Keratinocyte (primary cell): ENCODE results near the gene C11orf68. TPM values are rescaled to one million over a fixed set of nuclear protein-coding genes. Genes with fewer than 3 reads are reported as not detected.
A peak's percentile ranks its signal among the peaks of the same experiment; 100 is the strongest.

Experiments
- DNase-seq: peaks from one replicate; pipeline ENCODE4 v3.0.0-alpha.2; 2011; ENCODE audit warnings: low read depth, missing footprints, low spot score
- FAIRE-seq: peaks from 2 replicates; lab custom pipeline; 2011; peaks lifted over from hg19 to GRCh38; lab: Jason Lieb, UNC
- H2AFZ ChIP-seq: 2 replicates; pipeline ENCODE4 v1.6.0; 2012; ENCODE audit warnings: low read length, control low read depth, inconsistent platforms; ENCODE audit not compliant: control insufficient read depth
- H3K27ac ChIP-seq: 2 replicates; pipeline ENCODE4 v1.5.1; 2011; ENCODE audit warnings: low read length; ENCODE audit not compliant: control insufficient read depth, insufficient read depth
- H3K27me3 ChIP-seq: 3 replicates; pipeline ENCODE4 v1.6.0; 2011; ENCODE audit warnings: low read length; ENCODE audit not compliant: control insufficient read depth, insufficient read depth; ENCODE audit errors: extremely low read depth
- H3K36me3 ChIP-seq, 2 experiments: 2 replicates in 1 of 2; 3 replicates in 1 of 2; pipeline ENCODE4 v1.5.1; 2011; ENCODE audit warnings: low read length in 2 of 2, mild to moderate bottlenecking in 1 of 2; ENCODE audit not compliant: control insufficient read depth in 2 of 2, insufficient read depth in 2 of 2; ENCODE audit errors: extremely low read depth in 1 of 2
- H3K4me1 ChIP-seq: 3 replicates; pipeline ENCODE4 v1.5.1; 2011; ENCODE audit warnings: low read length; ENCODE audit not compliant: control insufficient read depth, insufficient read depth; ENCODE audit errors: extremely low read depth
- H3K4me2 ChIP-seq: 3 replicates; pipeline ENCODE4 v1.6.0; 2011; ENCODE audit warnings: low read depth, low read length; ENCODE audit not compliant: control insufficient read depth, insufficient read depth; ENCODE audit errors: extremely low read depth
- H3K4me3 ChIP-seq, 3 experiments: fragments of 200-600 bp in 1 of 3; sonication (generic) in 1 of 3; 2 replicates in 2 of 3; 3 replicates in 1 of 3; pipeline ENCODE4 v1.5.1; 2011 to 2016; ENCODE audit warnings: low read length in 3 of 3, mild to moderate bottlenecking in 3 of 3, control low read depth in 2 of 3, inconsistent platforms in 1 of 3, low read depth in 1 of 3, mixed read lengths in 1 of 3, mixed run types in 1 of 3, moderate library complexity in 1 of 3; ENCODE audit not compliant: control insufficient read depth in 2 of 3, insufficient read depth in 2 of 3; ENCODE audit errors: extremely low read depth in 1 of 3
- H3K79me2 ChIP-seq: 2 replicates; pipeline ENCODE4 v1.6.0; 2012; ENCODE audit warnings: low read length; ENCODE audit not compliant: control insufficient read depth, insufficient read depth
- H3K9ac ChIP-seq: 3 replicates; pipeline ENCODE4 v1.6.0; 2011; ENCODE audit warnings: low read length; ENCODE audit not compliant: control insufficient read depth, insufficient read depth; ENCODE audit errors: extremely low read depth
- H3K9me1 ChIP-seq: 3 replicates; pipeline ENCODE4 v1.6.0; 2011; ENCODE audit warnings: low read length; ENCODE audit not compliant: control insufficient read depth, insufficient read depth; ENCODE audit errors: extremely low read depth
- H3K9me3 ChIP-seq: 2 replicates; pipeline ENCODE4 v1.5.1; 2012; ENCODE audit warnings: low read depth, low read length; ENCODE audit not compliant: control insufficient read depth
- H4K20me1 ChIP-seq: 3 replicates; pipeline ENCODE4 v1.6.0; 2011; ENCODE audit warnings: low read length; ENCODE audit not compliant: control insufficient read depth, insufficient read depth; ENCODE audit errors: extremely low read depth
- EZH2 ChIP-seq: IDR thresholded peaks from one replicate; pipeline ENCODE4 v1.6.1; 2012; ENCODE audit warnings: inconsistent platforms, mild to moderate bottlenecking, low read length, moderate library complexity
- dilution Hi-C: fragments of 300-500 bp; cut with MboI; formaldehyde crosslinking; loops from one replicate; pipeline ENCODE4 v1.7.0; 2020; ENCODE audit warnings: low sequenced_read_pairs; ENCODE audit not compliant: extremely low pct_ligation_motif_present
- polyA plus RNA-seq, 5 experiments: library from polyadenylated mRNA; depleted of rRNA in 3 of 5; stranded (reverse) in 3 of 5; stranded (forward) in 1 of 5; unstranded in 1 of 5; fragments of >200 nt; gene quantifications; 1 replicate in 1 of 5; 2 replicates in 3 of 5; 3 replicates in 1 of 5; pipeline versions ENCODE4 v1.2.1 to v1.2.3, GENCODE V29; 2011 to 2012; ENCODE audit warnings: missing spikeins in 2 of 5, low read depth in 1 of 5, low replicate concordance in 1 of 5
- TF ChIP-seq, protein P1 (sequence below), 3 experiments: IDR thresholded peaks in 1 of 3; conservative IDR thresholded peaks in 1 of 3; optimal IDR thresholded peaks in 1 of 3; 2 replicates in 2 of 3; 3 replicates in 1 of 3; pipeline versions ENCODE3 to v1.5.1; 2011; ENCODE audit warnings: low read length in 3 of 3, mild to moderate bottlenecking in 3 of 3, moderate library complexity in 2 of 3, control low read depth in 1 of 3, inconsistent platforms in 1 of 3; ENCODE audit not compliant: insufficient read depth in 2 of 3; ENCODE audit errors: extremely low read depth in 1 of 3

Gene C11orf68
- polyA plus RNA-seq, 1 donor (not counting 4 experiments of a cell fraction or from before 2014, with no cell fraction given) = 18.4 TPM

DNA sequence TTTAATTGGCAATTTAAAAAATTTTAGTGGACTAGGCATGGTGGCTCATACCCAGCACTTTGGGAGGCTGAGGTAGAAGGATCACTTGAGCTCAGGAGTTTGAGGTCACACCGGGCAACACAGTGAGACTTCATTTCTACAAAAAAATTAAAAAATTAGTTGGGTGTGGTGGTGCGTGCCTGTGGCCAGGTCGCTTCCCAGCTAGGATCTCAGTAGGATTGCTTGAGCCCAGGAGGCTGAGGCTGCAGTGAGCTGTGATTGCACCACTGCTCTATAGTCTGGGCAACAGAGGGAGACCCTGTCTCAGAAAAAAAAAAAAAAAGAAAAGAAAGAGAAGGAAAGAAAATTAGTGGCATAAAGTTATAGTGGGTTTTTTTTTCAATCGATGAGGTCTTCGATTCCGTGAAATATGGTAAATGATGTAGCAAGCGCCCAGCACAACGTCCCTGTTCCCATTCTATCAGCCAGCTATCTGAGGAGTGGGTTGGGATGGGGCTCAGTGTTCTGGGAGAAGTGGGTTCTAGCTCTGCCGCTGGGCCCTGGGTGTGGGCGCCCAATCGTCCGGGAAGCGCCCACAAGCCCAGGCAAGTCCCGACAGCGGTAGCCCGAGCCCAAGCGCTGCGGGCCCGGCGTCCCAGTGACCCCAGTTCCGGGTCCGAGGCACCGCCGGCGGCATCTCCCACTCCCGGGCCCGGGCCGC lies 20.1 kb downstream of the C11orf68 start:
- dilution Hi-C loops = no loop called here
- DNase-seq = no peak
- FAIRE-seq = no peak
- H3K79me2 ChIP-seq = peaks cover 67% of the 10 kb centered on the region
- H4K20me1 ChIP-seq = peaks cover 33% of the 10 kb centered on the region
- H3K9me1 ChIP-seq = peaks cover 2% of the 10 kb centered on the region
- H2AFZ ChIP-seq = no peak overlapping the region
- peaks cover 71% of the 10 kb centered on the region for H3K4me1 ChIP-seq
- peak overlapping the region; percentile 100 for H3K4me2 ChIP-seq
- peak overlapping the region; percentile 99 for H3K9ac ChIP-seq
- H3K4me3 ChIP-seq = peak overlapping the region; percentile 94 to 99 (median 97)
- no peaks in the 10 kb centered on the region for H3K9me3 ChIP-seq
- H3K27ac ChIP-seq = peak overlapping the region; percentile 98
- H3K27me3 ChIP-seq = no peaks in the 10 kb centered on the region
- H3K36me3 ChIP-seq = peaks cover 21 to 39% of the 10 kb centered on the region in 2 experiments
- TF ChIP-seq EZH2 = no peak
- TF ChIP-seq, protein P1, sequence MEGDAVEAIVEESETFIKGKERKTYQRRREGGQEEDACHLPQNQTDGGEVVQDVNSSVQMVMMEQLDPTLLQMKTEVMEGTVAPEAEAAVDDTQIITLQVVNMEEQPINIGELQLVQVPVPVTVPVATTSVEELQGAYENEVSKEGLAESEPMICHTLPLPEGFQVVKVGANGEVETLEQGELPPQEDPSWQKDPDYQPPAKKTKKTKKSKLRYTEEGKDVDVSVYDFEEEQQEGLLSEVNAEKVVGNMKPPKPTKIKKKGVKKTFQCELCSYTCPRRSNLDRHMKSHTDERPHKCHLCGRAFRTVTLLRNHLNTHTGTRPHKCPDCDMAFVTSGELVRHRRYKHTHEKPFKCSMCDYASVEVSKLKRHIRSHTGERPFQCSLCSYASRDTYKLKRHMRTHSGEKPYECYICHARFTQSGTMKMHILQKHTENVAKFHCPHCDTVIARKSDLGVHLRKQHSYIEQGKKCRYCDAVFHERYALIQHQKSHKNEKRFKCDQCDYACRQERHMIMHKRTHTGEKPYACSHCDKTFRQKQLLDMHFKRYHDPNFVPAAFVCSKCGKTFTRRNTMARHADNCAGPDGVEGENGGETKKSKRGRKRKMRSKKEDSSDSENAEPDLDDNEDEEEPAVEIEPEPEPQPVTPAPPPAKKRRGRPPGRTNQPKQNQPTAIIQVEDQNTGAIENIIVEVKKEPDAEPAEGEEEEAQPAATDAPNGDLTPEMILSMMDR (optimal IDR thresholded peaks at IDR 0.05 in 1 of 3, IDR thresholded peaks at IDR 0.05 in 1 of 3, conservative IDR thresholded peaks at IDR 0.05 in 1 of 3; ENCODE audit: extremely low read depth in 1 of 3, insufficient read depth in 2 of 3, low read length in 3 of 3) = no peak

DNA sequence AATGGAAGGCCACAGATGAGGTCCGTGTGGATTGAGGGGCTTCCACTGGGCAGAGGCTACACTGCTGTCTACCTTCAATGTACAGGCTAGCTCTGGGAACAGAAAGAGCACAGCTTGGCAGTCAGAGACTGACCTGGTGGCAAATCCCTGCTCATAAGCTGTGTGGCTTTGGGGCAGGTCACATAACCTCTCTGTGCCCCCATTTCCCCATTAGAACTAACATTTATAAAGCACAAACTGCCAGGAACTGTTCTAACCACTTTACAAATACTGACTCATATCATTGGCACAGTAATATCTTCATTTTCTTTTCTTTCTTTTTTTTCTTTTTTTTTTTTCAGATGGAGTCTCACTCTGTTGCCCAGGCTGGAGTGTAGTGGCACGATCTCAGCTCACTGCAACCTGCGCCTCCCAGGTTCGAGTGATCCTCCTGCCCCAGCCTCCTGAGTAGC lies 21.8 kb downstream of the C11orf68 start:
- H2AFZ ChIP-seq = no peak overlapping the region
- H3K27ac ChIP-seq = peak overlapping the region; percentile 98
- H3K9me1 ChIP-seq = peaks cover 2% of the 10 kb centered on the region
- FAIRE-seq = no peak
- peak overlapping the region; percentile 94 to 99 (median 97) for H3K4me3 ChIP-seq
- H3K4me1 ChIP-seq = peaks cover 68% of the 10 kb centered on the region
- DNase-seq = no peak
- H3K27me3 ChIP-seq = no peaks in the 10 kb centered on the region
- H4K20me1 ChIP-seq = peaks cover 44% of the 10 kb centered on the region
- H3K9me3 ChIP-seq = no peaks in the 10 kb centered on the region
- H3K36me3 ChIP-seq = peaks cover 24 to 53% of the 10 kb centered on the region in 2 experiments
- peak overlapping the region; percentile 99 for H3K9ac ChIP-seq
- TF ChIP-seq EZH2 = no peak
- TF ChIP-seq, protein P1 (optimal IDR thresholded peaks at IDR 0.05 in 1 of 3, IDR thresholded peaks at IDR 0.05 in 1 of 3, conservative IDR thresholded peaks at IDR 0.05 in 1 of 3; ENCODE audit: extremely low read depth in 1 of 3, insufficient read depth in 2 of 3, low read length in 3 of 3) = no peak
- peak overlapping the region; percentile 100 for H3K4me2 ChIP-seq
- H3K79me2 ChIP-seq = peaks cover 77% of the 10 kb centered on the region
- dilution Hi-C loops = no loop called here
